ENCODE results near the gene OR1Q1. TPM values are rescaled to one million over a fixed set of nuclear protein-coding genes. Genes with fewer than 3 reads are reported as not detected.

Gene OR1Q1
- total RNA-seq, 4 donors from 2014 or later = 1.8 TPM; not detected in 3

DNA sequence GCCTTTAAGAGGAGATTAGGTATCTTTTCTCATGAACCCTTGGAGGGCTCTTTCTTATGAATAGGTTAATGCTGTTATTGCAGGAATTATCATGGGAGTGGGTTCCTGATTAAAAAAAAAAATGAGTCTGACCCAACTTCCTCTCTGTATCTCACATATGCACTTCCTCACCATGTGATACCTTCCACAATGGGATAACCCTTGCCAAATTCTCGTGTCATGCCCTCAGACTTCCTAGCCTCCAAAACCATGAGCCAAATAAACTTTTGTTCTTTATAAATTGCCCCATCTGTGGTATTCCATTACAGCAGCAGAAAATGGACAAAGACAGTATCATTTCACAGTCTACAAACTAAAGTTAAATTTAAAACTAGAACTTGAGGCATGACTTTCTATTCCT lies 41.8 kb downstream of the OR1Q1 start:
- H3K4me1 ChIP-seq = no peaks in the 10 kb centered on the region
- no peak for TF ChIP-seq POLR2A (IDR thresholded peaks at IDR 0.05)
- TF ChIP-seq, protein P1, sequence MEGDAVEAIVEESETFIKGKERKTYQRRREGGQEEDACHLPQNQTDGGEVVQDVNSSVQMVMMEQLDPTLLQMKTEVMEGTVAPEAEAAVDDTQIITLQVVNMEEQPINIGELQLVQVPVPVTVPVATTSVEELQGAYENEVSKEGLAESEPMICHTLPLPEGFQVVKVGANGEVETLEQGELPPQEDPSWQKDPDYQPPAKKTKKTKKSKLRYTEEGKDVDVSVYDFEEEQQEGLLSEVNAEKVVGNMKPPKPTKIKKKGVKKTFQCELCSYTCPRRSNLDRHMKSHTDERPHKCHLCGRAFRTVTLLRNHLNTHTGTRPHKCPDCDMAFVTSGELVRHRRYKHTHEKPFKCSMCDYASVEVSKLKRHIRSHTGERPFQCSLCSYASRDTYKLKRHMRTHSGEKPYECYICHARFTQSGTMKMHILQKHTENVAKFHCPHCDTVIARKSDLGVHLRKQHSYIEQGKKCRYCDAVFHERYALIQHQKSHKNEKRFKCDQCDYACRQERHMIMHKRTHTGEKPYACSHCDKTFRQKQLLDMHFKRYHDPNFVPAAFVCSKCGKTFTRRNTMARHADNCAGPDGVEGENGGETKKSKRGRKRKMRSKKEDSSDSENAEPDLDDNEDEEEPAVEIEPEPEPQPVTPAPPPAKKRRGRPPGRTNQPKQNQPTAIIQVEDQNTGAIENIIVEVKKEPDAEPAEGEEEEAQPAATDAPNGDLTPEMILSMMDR (IDR thresholded peaks at IDR 0.05) = no peak
- no peak for TF ChIP-seq EP300 (IDR thresholded peaks at IDR 0.05)
- no peak overlapping the region for H3K27ac ChIP-seq
- H3K36me3 ChIP-seq = no peaks in the 10 kb centered on the region
- no peak for DNase-seq (ENCODE audit: low spot score in 2 of 2)
- H3K9me3 ChIP-seq = peaks cover 0 to 11% (median 0%) of the 10 kb centered on the region in 4 donors
- H3K4me3 ChIP-seq = no peak overlapping the region
- H3K27me3 ChIP-seq = no peaks in the 10 kb centered on the region
- WGBS, 2 donors = 11 to 24% methylated on average over 1 of the region's 1 CpG

DNA sequence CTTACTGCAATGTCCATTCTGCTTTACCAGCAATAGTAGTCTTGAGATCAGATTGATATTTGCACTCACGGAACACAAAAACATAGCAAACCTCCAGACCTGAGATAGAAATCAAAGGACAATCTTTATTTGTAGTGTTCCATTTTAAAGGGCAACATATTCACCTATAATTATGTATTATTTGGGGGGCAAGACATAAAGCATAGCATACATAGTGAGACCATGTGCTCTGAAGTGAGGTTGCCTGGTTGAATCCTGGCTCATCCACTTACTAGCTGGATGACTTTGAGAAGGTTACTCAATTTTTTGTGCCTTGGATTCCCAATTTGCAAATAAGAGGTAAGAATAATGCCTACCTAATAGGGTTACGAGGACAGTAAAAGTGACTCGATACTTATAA lies 43.0 kb downstream of the OR1Q1 start, which contains the start of gene OR1B1:
Gene OR1B1 (minus strand): TSS at position 101 of the 400 bp plus-strand sequence.
- no peak for TF ChIP-seq EP300 (IDR thresholded peaks at IDR 0.05)
- no peak for TF ChIP-seq POLR2A (IDR thresholded peaks at IDR 0.05)
- 89 to 92% methylated on average over 3 of the region's 3 CpGs for WGBS, 2 donors

DNA sequence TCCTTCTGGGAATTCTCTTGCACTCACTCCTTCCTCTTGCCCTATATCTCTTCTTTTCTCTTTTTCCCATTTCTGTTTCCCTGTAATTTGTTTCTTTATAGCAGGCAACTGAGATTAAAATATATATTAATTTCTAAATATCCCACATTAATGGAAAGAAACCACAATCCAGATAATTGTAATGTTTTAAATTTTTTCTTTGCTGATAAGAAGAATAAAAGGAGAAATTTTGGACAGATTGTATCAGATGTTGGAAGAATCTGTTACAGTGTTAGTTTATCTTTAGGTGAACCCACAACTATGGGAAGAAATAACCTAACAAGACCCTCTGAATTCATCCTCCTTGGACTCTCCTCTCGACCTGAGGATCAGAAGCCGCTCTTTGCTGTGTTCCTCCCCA lies 46.9 kb downstream of the OR1Q1 start, which contains the start of gene OR1L1:
Gene OR1L1 (plus strand): TSS at position 301 of the 400 bp plus-strand sequence. CDS start 0 bp downstream, at position 301.
- Histone ChIP-seq H3K27me3 (no peaks in the 10 kb centered on the region), H3K9me3 (peaks cover 0 to 9% (median 0%) of the 10 kb centered on the region in 4 donors), H3K36me3 (no peaks in the 10 kb centered on the region), H3K4me1 (no peaks in the 10 kb centered on the region), H3K4me3 (no peak within 1 kb of the TSS), H3K27ac (no peak within 1 kb of the TSS)
- DNase-seq (ENCODE audit: low spot score in 2 of 2) = no peak
- no peak for TF ChIP-seq POLR2A (IDR thresholded peaks at IDR 0.05)
- no peak for TF ChIP-seq EP300 (IDR thresholded peaks at IDR 0.05)
- TF ChIP-seq, protein P1 (IDR thresholded peaks at IDR 0.05) = no peak
- 68 to 71% methylated on average over 2 of the region's 2 CpGs for WGBS, 2 donors

More for the DNA sequence above, 43.0 kb downstream of the OR1Q1 start, which contains the start of gene OR1B1:
- peaks cover 0 to 11% (median 0%) of the 10 kb centered on the region in 4 donors for H3K9me3 ChIP-seq
- H3K36me3 ChIP-seq = no peaks in the 10 kb centered on the region
- H3K4me3 ChIP-seq = no peak within 1 kb of the TSS
- H3K4me1 ChIP-seq = no peaks in the 10 kb centered on the region
- DNase-seq (ENCODE audit: low spot score in 2 of 2) = no peak
- no peak within 1 kb of the TSS for H3K27ac ChIP-seq
- H3K27me3 ChIP-seq = no peaks in the 10 kb centered on the region

Other genes with a start within 250 kb of the OR1Q1 start
- gene PTGS1, start 243.7 kb upstream of the OR1Q1 start, total RNA-seq = 1 to 10 TPM; 2.2 to 7.3 (median 4.4) TPM
- gene OR1J1, start 136.8 kb upstream of the OR1Q1 start, total RNA-seq = not detected
- not detected for gene OR1J2, start 103.9 kb upstream of the OR1Q1 start, total RNA-seq
- not detected for gene OR1J4, start 95.6 kb upstream of the OR1Q1 start, total RNA-seq
- not detected for gene OR1N1, start 87.4 kb upstream of the OR1Q1 start, total RNA-seq
- not detected for gene OR1N2, start 61.6 kb upstream of the OR1Q1 start, total RNA-seq
- gene OR1L8, start 31.4 kb upstream of the OR1Q1 start, total RNA-seq = 1 to 10 TPM in 1 of 4 donors, under 1 TPM in 3; 0.39 to 1.5 (median 0.64) TPM
- 1 to 10 TPM in 1 of 4 donors, not detected in 3; 3.0 TPM for gene OR1B1, start 42.9 kb downstream of the OR1Q1 start, total RNA-seq
- not detected for gene OR1L1, start 47.0 kb downstream of the OR1Q1 start, total RNA-seq
- not detected for gene OR1L3, start 60.4 kb downstream of the OR1Q1 start, total RNA-seq
- gene OR1L4, start 109.3 kb downstream of the OR1Q1 start, total RNA-seq = not detected
- gene OR1L6, start 127.6 kb downstream of the OR1Q1 start, total RNA-seq = not detected
- gene OR5C1, start 174.2 kb downstream of the OR1Q1 start, total RNA-seq = not detected
- not detected for gene OR1K1, start 185.4 kb downstream of the OR1Q1 start, total RNA-seq
- gene PDCL, start 213.8 kb downstream of the OR1Q1 start, total RNA-seq = 10 to 100 TPM; 18.3 to 23.7 (median 21.4) TPM